Peyer's patch (tissue), 4 donors: ENCODE measurements around the gene GAS7.

ENCODE experiments used
- CTCF ChIP-seq, 6 experiments: fragments of 450-650 bp in 4 of 6; fragments of 200-600 bp in 2 of 6; sonication (generic) in 1 of 6; IDR thresholded peaks; one replicate each; pipeline ENCODE4 v1.5.1; 2017 to 2019; ENCODE audit warnings: antibody characterized with exemption in 6 of 6, mild to moderate bottlenecking in 3 of 6, moderate library complexity in 1 of 6
- POLR2A ChIP-seq, 2 donors: fragments of 450-650 bp; IDR thresholded peaks; one replicate each; pipeline ENCODE4 v1.5.1; 2017; ENCODE audit warnings: antibody characterized with exemption in 2 of 2, mild to moderate bottlenecking in 2 of 2, moderate library complexity in 2 of 2

- TF ChIP-seq CTCF (IDR thresholded peaks at IDR 0.05) (no peak), POLR2A (IDR thresholded peaks at IDR 0.05) (no peak)
Measured at GRCh38 chr17:9908649-9909042, 289.8 kb downstream of the GAS7 start.
